ENCODE data around the gene HSPBP1. TPM values are rescaled to one million over a fixed set of nuclear protein-coding genes. Genes with fewer than 3 reads are reported as not detected.
A peak's percentile ranks its signal among the peaks of the same experiment; 100 is the strongest.

HSPBP1 gene
- total and polyA plus RNA-seq, 2 of the 13 experiments (the other 11 are each of a cell fraction or from before 2014, with no cell fraction given), result 22.3 to 33.7 TPM

GRCh38 chr19:55226788-55227187 is 53.1 kb downstream of the HSPBP1 start:
- Histone ChIP-seq H4K20me1 (ENCODE audit: insufficient read depth, low read length) (no peaks in the 10 kb centered on the region), H3K27me3 (ENCODE audit: control insufficient read depth in 1 of 2, insufficient read depth in 2 of 2, low read length in 2 of 2) (no peaks in the 10 kb centered on the region), H3K4me1 (ENCODE audit: insufficient read depth, low read length) (peaks cover 61% of the 10 kb centered on the region), H3K79me2 (ENCODE audit: insufficient read depth, low read length) (peaks cover 4% of the 10 kb centered on the region), H3K36me3 (replicated peaks in 1 of 2; ENCODE audit: control insufficient read depth in 1 of 2, insufficient read depth in 2 of 2, low read length in 2 of 2) (peaks cover 10 to 21% of the 10 kb centered on the region in 2 experiments; a peak in 4 of 5 replicates), H3K27ac (ENCODE audit: extremely low read length, insufficient read depth, low read length) (peak overlapping the region; percentile 33), H3K9ac (ENCODE audit: insufficient read depth, low read depth, low read length) (no peak overlapping the region), H3K4me2 (ENCODE audit: low read depth, low read length) (no peak overlapping the region), H2AFZ (ENCODE audit: low read length) (no peak overlapping the region), H3K9me3 (ENCODE audit: low read length) (no peaks in the 10 kb centered on the region), H3K4me3 (replicated peaks in 1 of 3; ENCODE audit: insufficient read depth in 1 of 3, low read depth in 2 of 3, low read length in 3 of 3) (no peak overlapping the region)
- in situ Hi-C loops (cut with HindIII; ENCODE audit: extremely low pct_ligation_motif_present, low pct_unique_long_range_greater_than_20kb) (no loop called here), intact Hi-C loops (cut with micrococcal nuclease; ENCODE audit: unreplicated experiment) (no loop called here)
- TF ChIP-seq POLR2AphosphoS5 (IDR thresholded peaks at IDR 0.05; ENCODE audit: low read depth, low read length), result peak; percentile 7; the same call in 1 of the 2 replicates
- TF ChIP-seq PBX3 (CRISPR knock-in tag; IDR thresholded peaks at IDR 0.05; ENCODE audit: borderline replicate concordance), result no peak
- ChIA-PET POLR2A (interaction anchor here (2.3 kb wide), 1 partner anchor 33 kb away, joined by 12 read pairs; the partner anchor contains the start of gene PPP6R1), CTCF (ENCODE audit: low intra/inter-chr PET ratio, low total read pairs) (no interaction called here)
- WGBS (ENCODE audit: low lambda C conversion rate), result 93% methylated on average over 8 of the region's 18 CpGs
- ATAC-seq (no peak), DNase-seq (ENCODE audit: low spot score) (no peak), FAIRE-seq (no peak)
- no TSS peak for BruUV-seq (replicated peaks)

- FAIRE-seq (no peak), ATAC-seq (no peak), DNase-seq (ENCODE audit: low spot score) (no peak)
- in situ Hi-C loops (cut with HindIII; ENCODE audit: extremely low pct_ligation_motif_present, low pct_unique_long_range_greater_than_20kb) (no loop called here), intact Hi-C loops (cut with micrococcal nuclease; ENCODE audit: unreplicated experiment) (no loop called here)
- Histone ChIP-seq H3K36me3 (replicated peaks in 1 of 2; ENCODE audit: control insufficient read depth in 1 of 2, insufficient read depth in 2 of 2, low read length in 2 of 2) (peaks cover 8 to 16% of the 10 kb centered on the region in 2 experiments; a peak in 4 of 5 replicates), H3K9ac (ENCODE audit: insufficient read depth, low read depth, low read length) (no peak overlapping the region), H3K4me3 (replicated peaks in 1 of 3; ENCODE audit: insufficient read depth in 1 of 3, low read depth in 2 of 3, low read length in 3 of 3) (no peak overlapping the region), H3K79me2 (ENCODE audit: insufficient read depth, low read length) (peaks cover 4% of the 10 kb centered on the region), H3K4me2 (ENCODE audit: low read depth, low read length) (no peak overlapping the region), H3K27me3 (ENCODE audit: control insufficient read depth in 1 of 2, insufficient read depth in 2 of 2, low read length in 2 of 2) (no peaks in the 10 kb centered on the region), H4K20me1 (ENCODE audit: insufficient read depth, low read length) (no peaks in the 10 kb centered on the region), H3K27ac (ENCODE audit: extremely low read length, insufficient read depth, low read length) (peak overlapping the region; percentile 33), H2AFZ (ENCODE audit: low read length) (no peak overlapping the region), H3K9me3 (ENCODE audit: low read length) (no peaks in the 10 kb centered on the region), H3K4me1 (ENCODE audit: insufficient read depth, low read length) (peaks cover 60% of the 10 kb centered on the region)
- TF ChIP-seq HIVEP1 (CRISPR knock-in tag; IDR thresholded peaks at IDR 0.05) (no peak), ARNT2 (CRISPR knock-in tag; IDR thresholded peaks at IDR 0.05; ENCODE audit: low read depth) (no peak), SNAPC4 (CRISPR knock-in tag; IDR thresholded peaks at IDR 0.05) (no peak), GLMP (CRISPR knock-in tag; IDR thresholded peaks at IDR 0.05; ENCODE audit: borderline replicate concordance) (no peak), SNRNP70 (IDR thresholded peaks at IDR 0.05; ENCODE audit: low read depth, low read length) (no peak), ARHGAP35 (CRISPR knock-in tag; IDR thresholded peaks at IDR 0.05; ENCODE audit: borderline replicate concordance) (no peak), ATRX (CRISPR knock-in tag; IDR thresholded peaks at IDR 0.05; ENCODE audit: borderline replicate concordance) (no peak), POLR2A (IDR thresholded peaks at IDR 0.05; ENCODE audit: insufficient read depth in 1 of 2, low read depth in 2 of 2, low read length in 2 of 2) (0 out of 4 replicates have a peak, but pooled peaks of 1 of the 2 experiments have one; percentile 1), MBNL3 (CRISPR knock-in tag; conservative IDR thresholded peaks at IDR 0.05) (no peak), POLR2AphosphoS5 (IDR thresholded peaks at IDR 0.05; ENCODE audit: low read depth, low read length) (0 out of 2 replicates have a peak, but pooled peaks have one; percentile 8)
- ChIA-PET POLR2A (no interaction called here), CTCF (ENCODE audit: low intra/inter-chr PET ratio, low total read pairs) (no interaction called here)
- 92% methylated on average over 5 of the region's 9 CpGs for WGBS (ENCODE audit: low lambda C conversion rate)
- no TSS peak for BruUV-seq (replicated peaks)
Observed at GRCh38 chr19:55226273-55226672, 53.6 kb downstream of the HSPBP1 start.

Data from HepG2 (cell line).